Neural crest cell (in vitro differentiated cells): Measurements from ENCODE around the gene FLNC. TPM values are rescaled to one million over a fixed set of nuclear protein-coding genes. Genes with fewer than 3 reads are reported as not detected.
A peak's percentile ranks its signal among the peaks of the same experiment; 100 is the strongest.

ENCODE experiments used
- DNase-seq: peaks from one replicate; pipeline ENCODE4 v3.0.0; 2021; ENCODE audit warnings: low read depth, mixed read lengths, low spot score
- H3K27ac Mint-ChIP-seq: one replicate; pipeline ENCODE4 v1.8.0; 2021; ENCODE audit warnings: mild to moderate bottlenecking, mixed read lengths; ENCODE audit not compliant: unreplicated experiment
- H3K27me3 Mint-ChIP-seq: 2 replicates; pipeline ENCODE4 v1.8.0; 2021; ENCODE audit warnings: low read depth, mild to moderate bottlenecking, mixed read lengths
- H3K36me3 Mint-ChIP-seq: 2 replicates; pipeline ENCODE4 v1.8.0; 2021; ENCODE audit warnings: low read depth, mild to moderate bottlenecking, mixed read lengths
- H3K4me1 Mint-ChIP-seq: 2 replicates; pipeline ENCODE4 v1.8.0; 2021; ENCODE audit warnings: mixed read lengths
- H3K4me3 Mint-ChIP-seq: one replicate; pipeline ENCODE4 v1.8.0; 2021; ENCODE audit warnings: mild to moderate bottlenecking, mixed read lengths
- H3K9me3 Mint-ChIP-seq: 2 replicates; pipeline ENCODE4 v1.8.0; 2021; ENCODE audit warnings: mixed read lengths
- CTCF ChIP-seq: fragments of 200-600 bp; sonication (generic); conservative IDR thresholded peaks from 2 replicates; pipeline ENCODE4 v1.5.0; 2021; ENCODE audit warnings: antibody characterized with exemption, mild to moderate bottlenecking
- total RNA-seq: library from RNA; stranded (reverse); gene quantifications from 2 replicates; pipeline ENCODE4 v1.2.1, GENCODE V29; 2021

FLNC gene
- total RNA-seq, 1 donor from 2014 or later, result 5.6 TPM

- DNase-seq, result no peak
- Mint-ChIP-seq H3K36me3 (peaks cover 4% of the 10 kb centered on the region), H3K4me1 (peaks cover 28% of the 10 kb centered on the region), H3K27ac (no peak overlapping the region), H3K27me3 (peaks cover 29% of the 10 kb centered on the region), H3K4me3 (peak overlapping the region; percentile 50), H3K9me3 (no peaks in the 10 kb centered on the region)
- TF ChIP-seq CTCF, result no peak
Measured at GRCh38 chr7:128867241-128867640, 37.0 kb downstream of the FLNC start.

DNA sequence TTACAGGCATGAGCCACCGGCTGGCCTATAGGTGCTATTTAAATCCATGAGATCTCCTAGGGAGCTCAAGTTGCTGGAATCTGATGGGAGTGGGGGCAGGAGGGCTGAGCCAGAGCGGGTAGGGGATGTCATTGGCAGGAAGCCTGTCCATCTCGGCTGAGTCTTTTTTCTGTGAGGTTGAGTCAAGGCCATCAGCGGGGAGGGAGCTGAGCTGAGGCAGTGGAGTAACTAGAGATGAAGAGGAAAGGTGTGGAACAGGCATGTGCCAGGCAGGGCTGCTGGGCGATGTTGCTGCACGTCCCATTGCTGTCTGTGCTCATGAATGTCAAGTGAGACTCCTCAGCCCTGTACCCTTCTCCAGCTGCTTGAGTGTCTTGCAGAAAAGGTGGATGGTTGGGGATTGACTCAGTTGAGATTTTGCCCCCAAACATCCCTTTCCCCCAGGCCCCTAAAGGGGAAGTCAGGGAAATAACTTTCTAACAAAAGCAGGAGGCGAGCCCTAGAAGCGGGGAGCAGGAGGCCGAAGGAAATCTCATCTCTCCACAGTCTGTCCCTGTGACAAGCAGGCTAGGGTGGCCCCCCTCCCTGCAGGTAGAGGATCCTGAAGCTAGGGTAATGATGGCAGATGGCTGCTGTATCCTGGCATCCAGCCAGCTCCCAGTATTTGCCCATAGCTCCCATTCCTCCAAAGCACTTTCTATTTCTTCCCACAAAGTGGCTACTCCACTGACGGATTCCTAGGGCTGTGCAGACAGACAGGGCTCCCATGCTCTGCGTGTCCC, 37.8 kb downstream of the FLNC start:
- Mint-ChIP-seq H3K9me3 (no peaks in the 10 kb centered on the region), H3K27ac (no peak overlapping the region), H3K4me1 (peaks cover 21% of the 10 kb centered on the region), H3K36me3 (peaks cover 4% of the 10 kb centered on the region), H3K27me3 (peaks cover 29% of the 10 kb centered on the region), H3K4me3 (peak overlapping the region; percentile 58)
- TF ChIP-seq CTCF, result no peak
- DNase-seq, result no peak

GRCh38 chr7:128868624-128869137, 38.5 kb downstream of the FLNC start:
- Mint-ChIP-seq H3K4me3 (peak overlapping the region; percentile 58), H3K36me3 (peaks cover 3% of the 10 kb centered on the region), H3K27ac (no peak overlapping the region), H3K4me1 (peaks cover 18% of the 10 kb centered on the region), H3K27me3 (peaks cover 29% of the 10 kb centered on the region), H3K9me3 (no peaks in the 10 kb centered on the region)
- no peak for DNase-seq
- TF ChIP-seq CTCF, result no peak

- peaks cover 2% of the 10 kb centered on the region for H3K36me3 Mint-ChIP-seq
- DNase-seq, result peak; percentile 36
- H3K4me3 Mint-ChIP-seq, result peak overlapping the region; percentile 58
- no peak overlapping the region for H3K27ac Mint-ChIP-seq
- no peaks in the 10 kb centered on the region for H3K9me3 Mint-ChIP-seq
- TF ChIP-seq CTCF, result peak; percentile 18
- peaks cover 29% of the 10 kb centered on the region for H3K27me3 Mint-ChIP-seq
- peaks cover 15% of the 10 kb centered on the region for H3K4me1 Mint-ChIP-seq
Measured at GRCh38 chr7:128869138-128869943, 39.1 kb downstream of the FLNC start.

DNA sequence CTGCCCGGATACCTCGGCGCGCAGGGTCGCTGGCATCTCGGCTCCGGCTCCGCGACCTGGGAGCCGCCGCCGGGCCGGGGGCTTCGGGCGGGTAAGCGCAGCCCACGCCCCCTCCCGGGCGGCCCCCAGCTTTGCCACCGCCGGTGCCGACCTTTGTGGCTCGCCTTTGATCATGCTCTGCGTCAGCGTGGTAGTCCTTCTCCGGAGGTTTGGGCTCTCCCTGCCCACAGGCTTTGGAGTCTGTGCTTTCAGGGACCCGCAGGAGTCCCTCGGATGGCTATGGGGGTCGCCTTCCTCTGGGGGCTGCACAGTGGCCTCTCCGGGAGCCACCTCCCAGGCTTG, 39.7 kb downstream of the FLNC start:
- Mint-ChIP-seq H3K27me3 (peaks cover 29% of the 10 kb centered on the region), H3K9me3 (no peaks in the 10 kb centered on the region), H3K4me3 (peak overlapping the region; percentile 88), H3K4me1 (peaks cover 15% of the 10 kb centered on the region), H3K27ac (peak overlapping the region; percentile 67), H3K36me3 (peaks cover 2% of the 10 kb centered on the region)
- DNase-seq, result peak; percentile 33
- TF ChIP-seq CTCF, result no peak
